ENCODE data around the gene SRGAP1. TPM values are rescaled to one million over a fixed set of nuclear protein-coding genes. Genes with fewer than 3 reads are reported as not detected.
"Not testable (repeated sequence)": the region's sequence is repeated elsewhere in the genome, so short reads cannot be mapped to it uniquely, and the experiment has no call there.

The SRGAP1 gene
- total RNA-seq, 1 donor from 2014 or later, result 5.7 TPM

DNA sequence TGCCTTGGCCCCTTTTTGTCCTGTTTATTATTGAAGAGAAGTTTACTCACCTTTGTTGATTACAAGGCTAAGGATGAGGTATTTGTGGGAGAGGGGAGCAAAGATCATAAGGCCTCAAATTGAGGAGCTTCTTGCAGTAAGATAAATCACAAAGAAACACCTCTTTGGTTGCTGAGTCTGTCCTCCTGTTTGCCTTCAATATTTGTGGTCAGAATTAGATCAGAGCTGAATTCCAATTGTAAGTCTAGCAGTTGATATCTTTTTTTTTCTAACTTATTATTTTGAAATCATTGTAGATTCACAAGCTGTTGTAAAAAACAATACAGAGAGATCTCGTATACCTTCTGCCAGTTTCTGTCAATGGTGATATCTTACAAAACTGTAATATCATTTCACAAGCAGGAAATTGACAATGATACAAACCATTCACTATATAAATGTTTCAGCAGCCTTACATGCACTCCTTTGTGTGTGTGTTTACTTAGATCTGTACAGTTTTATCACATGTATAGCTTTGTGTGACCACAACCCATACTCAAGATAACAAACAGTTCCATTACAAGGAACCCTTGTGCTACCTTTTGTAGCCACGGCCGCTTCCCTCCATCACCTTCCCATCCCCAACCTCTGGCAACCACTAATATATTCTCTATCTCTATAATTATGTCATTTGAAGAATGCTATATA lies 280.2 kb downstream of the SRGAP1 start:
- Histone ChIP-seq H3K4me1 (ENCODE audit: control insufficient read depth in 3 of 3, insufficient read depth in 3 of 3, low read length in 3 of 3) (no peaks in the 10 kb centered on the region), H3K9ac (ENCODE audit: low read depth in 1 of 3, low read length in 3 of 3) (no peak overlapping the region), H3K36me3 (ENCODE audit: control insufficient read depth in 3 of 3, insufficient read depth in 3 of 3, low read length in 3 of 3) (peaks cover 0 to 5% (median 4%) of the 10 kb centered on the region in 3 donors)

DNA sequence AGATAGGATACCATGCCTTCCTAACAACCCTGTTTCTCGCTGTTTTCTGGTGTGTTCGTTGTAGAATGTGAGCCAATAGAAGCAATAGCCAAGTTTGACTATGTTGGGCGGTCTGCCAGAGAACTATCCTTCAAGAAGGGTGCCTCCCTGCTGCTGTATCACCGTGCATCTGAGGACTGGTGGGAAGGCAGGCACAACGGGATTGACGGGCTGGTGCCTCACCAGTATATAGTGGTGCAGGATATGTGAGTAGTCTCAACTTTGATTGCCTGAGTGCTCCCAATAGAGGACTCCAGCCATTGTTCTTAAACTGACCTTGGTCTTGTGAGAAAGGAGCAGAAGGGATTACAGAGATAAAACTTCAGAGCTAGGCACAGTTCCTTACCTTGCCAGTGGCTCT lies 281.4 kb downstream of the SRGAP1 start:
- Histone ChIP-seq H3K4me1 (ENCODE audit: control insufficient read depth in 3 of 3, insufficient read depth in 3 of 3, low read length in 3 of 3) (no peaks in the 10 kb centered on the region), H3K27ac (ENCODE audit: low read depth, low read length) (no peak overlapping the region), H3K9me3 (ENCODE audit: control insufficient read depth in 3 of 3, low read length in 3 of 3) (no peaks in the 10 kb centered on the region), H3K4me3 (ENCODE audit: low read length in 3 of 3) (no peak overlapping the region), H3K27me3 (ENCODE audit: control insufficient read depth in 3 of 3, insufficient read depth in 3 of 3, low read length in 3 of 3) (no peaks in the 10 kb centered on the region), H3K36me3 (ENCODE audit: control insufficient read depth in 3 of 3, insufficient read depth in 3 of 3, low read length in 3 of 3) (peaks cover 0 to 7% (median 4%) of the 10 kb centered on the region in 3 donors), H3K9ac (ENCODE audit: low read depth in 1 of 3, low read length in 3 of 3) (no peak overlapping the region)

More for the DNA sequence above, 280.2 kb downstream of the SRGAP1 start:
- Histone ChIP-seq H3K27me3 (ENCODE audit: control insufficient read depth in 3 of 3, insufficient read depth in 3 of 3, low read length in 3 of 3) (no peaks in the 10 kb centered on the region), H3K9me3 (ENCODE audit: control insufficient read depth in 3 of 3, low read length in 3 of 3) (no peaks in the 10 kb centered on the region), H3K4me3 (ENCODE audit: low read length in 3 of 3) (no peak overlapping the region), H3K27ac (ENCODE audit: low read depth, low read length) (no peak overlapping the region)

DNA sequence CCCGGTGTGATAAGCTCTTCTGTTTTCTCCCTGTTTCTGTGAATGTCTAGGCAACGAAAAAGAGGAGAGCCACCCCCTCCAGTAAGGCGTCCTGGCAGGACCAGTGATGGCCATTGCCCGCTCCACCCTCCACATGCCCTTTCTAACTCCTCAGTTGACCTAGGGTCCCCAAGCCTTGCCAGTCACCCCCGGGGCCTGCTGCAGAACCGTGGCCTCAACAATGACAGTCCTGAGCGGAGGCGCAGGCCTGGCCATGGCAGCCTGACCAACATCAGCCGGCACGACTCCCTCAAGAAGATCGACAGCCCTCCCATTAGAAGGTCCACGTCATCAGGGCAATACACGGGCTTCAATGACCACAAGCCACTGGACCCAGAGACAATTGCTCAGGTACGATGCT lies 283.3 kb downstream of the SRGAP1 start:
- Histone ChIP-seq H3K9ac (ENCODE audit: low read depth in 1 of 3, low read length in 3 of 3) (no peak overlapping the region), H3K4me1 (ENCODE audit: control insufficient read depth in 3 of 3, insufficient read depth in 3 of 3, low read length in 3 of 3) (no peaks in the 10 kb centered on the region), H3K27ac (ENCODE audit: low read depth, low read length) (no peak overlapping the region), H3K27me3 (ENCODE audit: control insufficient read depth in 3 of 3, insufficient read depth in 3 of 3, low read length in 3 of 3) (no peaks in the 10 kb centered on the region), H3K9me3 (ENCODE audit: control insufficient read depth in 3 of 3, low read length in 3 of 3) (no peaks in the 10 kb centered on the region), H3K36me3 (ENCODE audit: control insufficient read depth in 3 of 3, insufficient read depth in 3 of 3, low read length in 3 of 3) (peaks cover 0 to 7% (median 4%) of the 10 kb centered on the region in 3 donors), H3K4me3 (ENCODE audit: low read length in 3 of 3) (no peak overlapping the region)

DNA sequence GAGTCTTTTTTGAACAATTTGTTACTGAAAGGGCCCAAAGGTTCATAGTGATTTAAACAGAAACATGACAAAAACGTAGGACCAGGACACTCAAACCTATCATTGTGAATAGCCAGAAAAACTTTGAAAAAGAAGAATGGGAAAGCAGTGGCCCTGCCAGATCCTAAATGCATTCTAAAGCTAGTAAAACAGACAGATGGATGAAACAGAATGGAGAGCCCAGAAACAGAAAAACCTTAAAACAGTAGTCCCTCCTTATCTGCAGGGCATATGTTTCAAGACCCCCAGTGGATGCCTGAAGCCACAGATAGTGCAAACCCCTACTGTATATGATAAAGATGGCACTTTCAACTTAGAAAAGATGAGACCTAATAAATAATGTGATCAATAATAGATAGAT lies 283.9 kb downstream of the SRGAP1 start:
- H3K4me1 ChIP-seq (ENCODE audit: control insufficient read depth in 3 of 3, insufficient read depth in 3 of 3, low read length in 3 of 3), result no peaks in the 10 kb centered on the region
- no peaks in the 10 kb centered on the region for H3K27me3 ChIP-seq (ENCODE audit: control insufficient read depth in 3 of 3, insufficient read depth in 3 of 3, low read length in 3 of 3)
- no peaks in the 10 kb centered on the region for H3K9me3 ChIP-seq (ENCODE audit: control insufficient read depth in 3 of 3, low read length in 3 of 3)
- peaks cover 0 to 9% (median 4%) of the 10 kb centered on the region in 3 donors for H3K36me3 ChIP-seq (ENCODE audit: control insufficient read depth in 3 of 3, insufficient read depth in 3 of 3, low read length in 3 of 3)
- H3K4me3 ChIP-seq (ENCODE audit: low read length in 3 of 3), result no peak overlapping the region
- H3K27ac ChIP-seq (ENCODE audit: low read depth, low read length), result no peak overlapping the region
- no peak overlapping the region for H3K9ac ChIP-seq (ENCODE audit: low read depth in 1 of 3, low read length in 3 of 3)

DNA sequence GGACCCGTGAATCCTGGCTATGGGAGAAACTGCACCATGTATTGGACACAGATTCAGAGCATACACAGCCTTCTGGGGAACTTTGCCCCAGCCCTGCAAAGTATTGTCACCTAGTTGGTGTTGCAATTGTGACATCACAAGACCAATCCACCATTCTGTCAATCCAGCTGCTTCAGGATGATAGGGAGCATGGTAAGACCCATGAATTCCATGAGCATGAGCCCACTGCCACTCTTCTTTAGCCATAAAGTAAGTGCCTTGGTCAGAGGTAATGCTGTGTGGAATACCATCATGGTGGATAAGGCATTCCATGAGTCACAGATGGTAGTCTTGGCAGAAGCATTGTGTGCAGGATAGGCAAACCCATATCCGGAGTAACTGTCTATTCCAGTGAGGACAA lies 286.0 kb downstream of the SRGAP1 start:
- not testable (repeated sequence) for H3K27me3 ChIP-seq (ENCODE audit: control insufficient read depth in 3 of 3, insufficient read depth in 3 of 3, low read length in 3 of 3); H3K9ac ChIP-seq (ENCODE audit: low read depth in 1 of 3, low read length in 3 of 3); H3K27ac ChIP-seq (ENCODE audit: low read depth, low read length); H3K4me1 ChIP-seq (ENCODE audit: control insufficient read depth in 3 of 3, insufficient read depth in 3 of 3, low read length in 3 of 3); H3K4me3 ChIP-seq (ENCODE audit: low read length in 3 of 3); H3K9me3 ChIP-seq (ENCODE audit: control insufficient read depth in 3 of 3, low read length in 3 of 3); H3K36me3 ChIP-seq (ENCODE audit: control insufficient read depth in 3 of 3, insufficient read depth in 3 of 3, low read length in 3 of 3)

DNA sequence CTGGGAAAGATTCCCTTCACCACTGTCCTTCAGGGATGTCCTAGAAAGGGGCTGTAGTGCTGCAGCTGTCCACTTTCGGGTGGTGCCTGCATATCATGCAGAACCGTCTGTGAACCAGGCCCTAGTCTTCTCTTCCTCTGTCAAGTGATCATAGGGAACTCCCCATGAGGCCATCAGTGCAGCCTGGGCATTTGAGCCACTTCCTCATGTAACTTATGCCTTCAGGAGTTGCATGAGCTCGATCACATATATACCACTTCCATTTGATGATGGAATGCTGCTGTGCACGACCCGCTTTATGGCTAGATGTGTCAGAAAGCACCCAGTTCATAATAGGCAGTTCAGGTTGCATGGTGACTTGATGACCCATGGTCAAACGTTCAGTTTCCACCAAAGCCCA lies 287.0 kb downstream of the SRGAP1 start:
- H3K27ac ChIP-seq (ENCODE audit: low read depth, low read length); H3K36me3 ChIP-seq (ENCODE audit: control insufficient read depth in 3 of 3, insufficient read depth in 3 of 3, low read length in 3 of 3); H3K9ac ChIP-seq (ENCODE audit: low read depth in 1 of 3, low read length in 3 of 3); H3K4me1 ChIP-seq (ENCODE audit: control insufficient read depth in 3 of 3, insufficient read depth in 3 of 3, low read length in 3 of 3); H3K9me3 ChIP-seq (ENCODE audit: control insufficient read depth in 3 of 3, low read length in 3 of 3); H3K27me3 ChIP-seq (ENCODE audit: control insufficient read depth in 3 of 3, insufficient read depth in 3 of 3, low read length in 3 of 3); H3K4me3 ChIP-seq (ENCODE audit: low read length in 3 of 3): not testable (repeated sequence)

DNA sequence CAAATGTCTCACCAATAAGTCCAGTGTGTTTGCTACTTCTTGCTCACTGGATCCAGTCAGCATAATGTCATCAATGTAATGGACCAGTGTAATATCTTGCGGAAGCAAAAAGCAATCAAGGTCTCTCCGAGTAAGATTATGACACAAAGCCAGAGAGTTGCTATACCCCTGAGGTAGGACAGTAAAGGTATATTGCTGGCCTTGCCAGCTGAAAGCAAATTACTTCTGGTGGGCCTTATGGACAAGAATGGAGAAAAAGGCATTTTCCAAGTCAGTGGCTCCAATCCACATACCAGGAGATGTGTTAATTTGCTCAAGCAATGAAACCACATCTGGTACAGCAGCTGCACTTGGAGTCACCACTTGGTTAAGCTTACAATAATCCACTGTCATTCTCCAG lies 288.2 kb downstream of the SRGAP1 start:
- not testable (repeated sequence) for H3K4me3 ChIP-seq (ENCODE audit: low read length in 3 of 3); H3K27me3 ChIP-seq (ENCODE audit: control insufficient read depth in 3 of 3, insufficient read depth in 3 of 3, low read length in 3 of 3); H3K27ac ChIP-seq (ENCODE audit: low read depth, low read length); H3K9me3 ChIP-seq (ENCODE audit: control insufficient read depth in 3 of 3, low read length in 3 of 3); H3K36me3 ChIP-seq (ENCODE audit: control insufficient read depth in 3 of 3, insufficient read depth in 3 of 3, low read length in 3 of 3); H3K9ac ChIP-seq (ENCODE audit: low read depth in 1 of 3, low read length in 3 of 3); H3K4me1 ChIP-seq (ENCODE audit: control insufficient read depth in 3 of 3, insufficient read depth in 3 of 3, low read length in 3 of 3)

DNA sequence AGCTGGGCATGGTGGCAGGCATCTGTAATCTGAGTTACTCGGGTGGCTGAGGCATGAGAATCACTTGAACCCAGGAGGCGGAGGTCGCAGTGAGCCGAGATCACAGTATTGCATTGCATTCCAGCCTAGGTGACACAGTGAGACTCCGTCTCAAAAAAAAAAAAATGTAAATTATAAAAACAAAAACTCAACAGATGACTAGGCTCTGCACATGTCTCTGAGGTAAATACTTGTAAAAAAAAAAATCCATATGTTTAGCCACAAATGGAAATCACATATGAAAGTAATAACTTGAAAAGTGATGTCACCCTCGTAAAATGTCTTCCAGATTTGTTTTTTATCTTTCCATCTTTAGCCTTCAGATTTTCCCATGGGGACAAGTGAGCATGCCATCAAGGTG lies 292.6 kb downstream of the SRGAP1 start:
- no peak overlapping the region for H3K9ac ChIP-seq (ENCODE audit: low read depth in 1 of 3, low read length in 3 of 3)
- H3K36me3 ChIP-seq (ENCODE audit: control insufficient read depth in 3 of 3, insufficient read depth in 3 of 3, low read length in 3 of 3), result peaks cover 0 to 3% (median 1%) of the 10 kb centered on the region in 3 donors
- H3K27me3 ChIP-seq (ENCODE audit: control insufficient read depth in 3 of 3, insufficient read depth in 3 of 3, low read length in 3 of 3), result no peaks in the 10 kb centered on the region
- H3K4me3 ChIP-seq (ENCODE audit: low read length in 3 of 3), result no peak overlapping the region
- H3K9me3 ChIP-seq (ENCODE audit: control insufficient read depth in 3 of 3, low read length in 3 of 3), result peaks cover 0 to 3% (median 0%) of the 10 kb centered on the region in 3 donors
- no peaks in the 10 kb centered on the region for H3K4me1 ChIP-seq (ENCODE audit: control insufficient read depth in 3 of 3, insufficient read depth in 3 of 3, low read length in 3 of 3)
- no peak overlapping the region for H3K27ac ChIP-seq (ENCODE audit: low read depth, low read length)

DNA sequence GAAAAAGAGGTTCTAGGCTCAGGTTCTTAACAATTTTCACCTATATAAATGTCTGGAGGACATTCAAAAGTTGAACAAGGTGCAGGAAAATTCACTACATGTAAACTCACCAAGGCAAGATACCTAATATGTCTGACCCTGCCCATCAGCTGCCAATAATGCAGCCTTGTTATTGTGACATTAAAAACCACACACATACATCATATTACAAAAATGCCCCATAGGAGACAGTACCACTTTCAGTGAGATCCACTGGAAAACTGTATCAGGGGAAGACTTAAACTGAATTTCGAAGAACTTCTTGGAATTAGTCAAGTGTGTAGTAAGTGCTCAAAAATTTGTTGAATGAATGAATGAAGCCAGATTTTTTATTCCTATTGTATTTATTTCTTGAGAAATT lies 294.5 kb downstream of the SRGAP1 start:
- Histone ChIP-seq H3K4me3 (ENCODE audit: low read length in 3 of 3) (no peak overlapping the region), H3K4me1 (ENCODE audit: control insufficient read depth in 3 of 3, insufficient read depth in 3 of 3, low read length in 3 of 3) (no peaks in the 10 kb centered on the region), H3K36me3 (ENCODE audit: control insufficient read depth in 3 of 3, insufficient read depth in 3 of 3, low read length in 3 of 3) (peaks cover 2 to 10% (median 5%) of the 10 kb centered on the region in 3 donors), H3K27me3 (ENCODE audit: control insufficient read depth in 3 of 3, insufficient read depth in 3 of 3, low read length in 3 of 3) (no peaks in the 10 kb centered on the region), H3K9me3 (ENCODE audit: control insufficient read depth in 3 of 3, low read length in 3 of 3) (no peaks in the 10 kb centered on the region), H3K9ac (ENCODE audit: low read depth in 1 of 3, low read length in 3 of 3) (no peak overlapping the region), H3K27ac (ENCODE audit: low read depth, low read length) (no peak overlapping the region)

DNA sequence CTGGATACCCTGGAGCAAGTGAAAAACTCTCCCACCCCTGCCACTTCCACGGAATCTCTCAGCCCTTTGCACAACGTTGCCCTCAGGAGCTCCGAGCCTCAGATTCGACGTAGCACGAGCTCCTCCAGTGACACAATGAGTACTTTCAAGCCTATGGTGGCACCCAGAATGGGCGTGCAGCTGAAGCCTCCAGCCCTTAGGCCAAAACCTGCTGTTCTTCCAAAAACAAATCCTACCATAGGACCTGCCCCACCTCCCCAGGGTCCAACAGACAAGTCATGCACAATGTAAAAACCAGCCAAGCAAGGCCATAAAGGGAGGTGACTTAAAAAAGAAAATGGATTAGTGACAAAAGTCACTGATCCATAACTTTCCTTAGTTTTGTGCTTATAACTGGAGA lies 297.9 kb downstream of the SRGAP1 start:
- Histone ChIP-seq H3K27ac (ENCODE audit: low read depth, low read length) (no peak overlapping the region), H3K27me3 (ENCODE audit: control insufficient read depth in 3 of 3, insufficient read depth in 3 of 3, low read length in 3 of 3) (no peaks in the 10 kb centered on the region), H3K9ac (ENCODE audit: low read depth in 1 of 3, low read length in 3 of 3) (no peak overlapping the region), H3K4me3 (ENCODE audit: low read length in 3 of 3) (no peak overlapping the region), H3K36me3 (ENCODE audit: control insufficient read depth in 3 of 3, insufficient read depth in 3 of 3, low read length in 3 of 3) (peaks cover 2 to 10% (median 5%) of the 10 kb centered on the region in 3 donors), H3K4me1 (ENCODE audit: control insufficient read depth in 3 of 3, insufficient read depth in 3 of 3, low read length in 3 of 3) (no peaks in the 10 kb centered on the region), H3K9me3 (ENCODE audit: control insufficient read depth in 3 of 3, low read length in 3 of 3) (no peaks in the 10 kb centered on the region)

Data from skeletal muscle tissue (tissue), 4 donors.